ENCODE results near the gene SYNGR2. TPM values are rescaled to one million over a fixed set of nuclear protein-coding genes. Genes with fewer than 3 reads are reported as not detected.

SYNGR2 gene
- total and polyA plus RNA-seq, 2 donors (not counting 3 experiments of a cell fraction or from before 2014, with no cell fraction given) = 65.9 to 281 TPM

DNA sequence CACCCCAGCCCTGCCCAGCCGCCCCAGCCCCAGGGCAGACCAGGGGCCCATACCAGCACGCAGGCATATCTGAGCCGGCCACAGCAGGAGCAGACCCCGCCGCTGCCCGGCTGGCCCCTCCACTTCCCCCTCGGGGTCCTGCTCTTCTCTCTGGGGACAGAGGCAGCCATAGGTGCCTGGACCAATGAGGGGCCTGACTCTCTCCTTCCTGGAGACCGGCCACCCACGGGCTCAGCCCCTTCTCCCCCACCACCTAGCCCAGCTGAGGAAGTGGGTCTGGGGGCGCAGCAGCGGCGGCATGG is 43.6 kb upstream of the SYNGR2 start:
- TF ChIP-seq EZH2 (IDR thresholded peaks at IDR 0.05; ENCODE audit: borderline replicate concordance, low read depth, low read length, severe bottlenecking) (no peak), MYC (IDR thresholded peaks at IDR 0.05; ENCODE audit: low read depth, low read length) (no peak), JUN (IDR thresholded peaks at IDR 0.05; ENCODE audit: borderline replicate concordance, insufficient read depth, insufficient read length, low read depth) (no peak), FOS (IDR thresholded peaks at IDR 0.05; ENCODE audit: borderline replicate concordance, insufficient read depth, low read length) (no peak), GATA2 (IDR thresholded peaks at IDR 0.05; ENCODE audit: insufficient read depth, insufficient read length, low read depth, low read length) (no peak), MAX (IDR thresholded peaks at IDR 0.05; ENCODE audit: insufficient read depth, insufficient read length) (no peak)
- TF ChIP-seq, protein P1, sequence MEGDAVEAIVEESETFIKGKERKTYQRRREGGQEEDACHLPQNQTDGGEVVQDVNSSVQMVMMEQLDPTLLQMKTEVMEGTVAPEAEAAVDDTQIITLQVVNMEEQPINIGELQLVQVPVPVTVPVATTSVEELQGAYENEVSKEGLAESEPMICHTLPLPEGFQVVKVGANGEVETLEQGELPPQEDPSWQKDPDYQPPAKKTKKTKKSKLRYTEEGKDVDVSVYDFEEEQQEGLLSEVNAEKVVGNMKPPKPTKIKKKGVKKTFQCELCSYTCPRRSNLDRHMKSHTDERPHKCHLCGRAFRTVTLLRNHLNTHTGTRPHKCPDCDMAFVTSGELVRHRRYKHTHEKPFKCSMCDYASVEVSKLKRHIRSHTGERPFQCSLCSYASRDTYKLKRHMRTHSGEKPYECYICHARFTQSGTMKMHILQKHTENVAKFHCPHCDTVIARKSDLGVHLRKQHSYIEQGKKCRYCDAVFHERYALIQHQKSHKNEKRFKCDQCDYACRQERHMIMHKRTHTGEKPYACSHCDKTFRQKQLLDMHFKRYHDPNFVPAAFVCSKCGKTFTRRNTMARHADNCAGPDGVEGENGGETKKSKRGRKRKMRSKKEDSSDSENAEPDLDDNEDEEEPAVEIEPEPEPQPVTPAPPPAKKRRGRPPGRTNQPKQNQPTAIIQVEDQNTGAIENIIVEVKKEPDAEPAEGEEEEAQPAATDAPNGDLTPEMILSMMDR (IDR thresholded peaks at IDR 0.05; ENCODE audit: extremely low read depth in 1 of 2, insufficient read depth in 1 of 2, low read depth in 1 of 2, low read length in 2 of 2) = no peak
- Histone ChIP-seq H3K79me2 (ENCODE audit: control insufficient read depth, insufficient read depth, low read length) (no peaks in the 10 kb centered on the region), H3K36me3 (ENCODE audit: control insufficient read depth in 2 of 2, extremely low read depth in 1 of 2, insufficient read depth in 2 of 2, low read length in 2 of 2) (peaks cover 0 to 14% of the 10 kb centered on the region in 2 experiments), H3K9me3 (replicated peaks; ENCODE audit: control insufficient read depth, insufficient read depth, low read length) (no peaks in the 10 kb centered on the region), H3K27ac (ENCODE audit: insufficient read depth, low read depth, low read length) (no peak overlapping the region), H2AFZ (ENCODE audit: low read depth, low read length) (no peak overlapping the region), H4K20me1 (replicated peaks; ENCODE audit: control insufficient read depth, extremely low read depth, insufficient read depth, low read length) (no peaks in the 10 kb centered on the region), H3K9ac (replicated peaks; ENCODE audit: extremely low read depth, insufficient read depth, low read length) (no peak overlapping the region), H3K4me3 (replicated peaks in 1 of 3; ENCODE audit: insufficient read depth in 1 of 3, low read depth in 1 of 3, low read length in 3 of 3) (no peak overlapping the region), H3K4me2 (ENCODE audit: insufficient read depth, low read length) (no peak overlapping the region), H3K9me1 (replicated peaks; ENCODE audit: control insufficient read depth, extremely low read depth, insufficient read depth, low read length) (no peaks in the 10 kb centered on the region), H3K4me1 (ENCODE audit: control insufficient read depth, extremely low read depth, insufficient read depth, low read length) (peaks cover 14% of the 10 kb centered on the region), H3K27me3 (ENCODE audit: control insufficient read depth in 2 of 2, insufficient read depth in 2 of 2, low read length in 2 of 2) (no peaks in the 10 kb centered on the region)
- ChIA-PET POLR2A (no interaction called here), CTCF (interaction anchor here (1.9 kb wide), 1 partner anchor 11 kb away, joined by 8 read pairs; no protein-coding TSS in a partner anchor)
- BruUV-seq (replicated peaks) = no TSS peak
- DNase-seq (ENCODE audit: low read depth, low spot score) (no peak), FAIRE-seq (no peak)
- intact Hi-C loops (cut with micrococcal nuclease) (loop anchor here (5.0 kb wide), 1 partner anchor 128 kb away; no protein-coding TSS in a partner anchor), dilution Hi-C loops (cut with MboI; ENCODE audit: extremely low pct_ligation_motif_present, low sequenced_read_pairs) (no loop called here)

All from endothelial cell of umbilical vein (primary cell).